ENCODE measurements around the gene SF3B6.
A peak's percentile ranks its signal among the peaks of the same experiment; 100 is the strongest.

Gene SF3B6

GRCh38 chr2:24088821-24089359 lies 12.8 kb upstream of the SF3B6 start:
- no peak for DNase-seq

DNA sequence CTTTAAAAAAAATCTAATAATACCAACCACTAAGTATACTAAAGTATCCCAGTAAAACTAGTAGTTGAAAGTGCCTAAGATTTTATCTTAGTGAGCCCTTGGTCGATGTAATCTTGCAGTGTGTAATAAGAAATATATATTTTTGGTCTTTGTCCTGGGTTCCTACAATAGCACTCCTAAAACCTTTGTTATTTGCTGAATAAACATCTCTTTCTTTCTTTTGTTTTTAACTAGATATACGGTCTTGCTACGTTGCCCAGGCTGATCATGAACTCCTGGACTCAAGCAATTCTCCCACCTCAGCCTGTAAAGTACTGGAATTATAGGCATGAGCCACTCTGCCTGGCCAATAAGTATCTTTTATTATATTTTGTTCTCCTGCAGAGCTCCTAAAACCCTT lies 10.9 kb upstream of the SF3B6 start:
- no peak for DNase-seq

GRCh38 chr2:24086241-24086640 lies 10.1 kb upstream of the SF3B6 start:
- no peak for DNase-seq

DNA sequence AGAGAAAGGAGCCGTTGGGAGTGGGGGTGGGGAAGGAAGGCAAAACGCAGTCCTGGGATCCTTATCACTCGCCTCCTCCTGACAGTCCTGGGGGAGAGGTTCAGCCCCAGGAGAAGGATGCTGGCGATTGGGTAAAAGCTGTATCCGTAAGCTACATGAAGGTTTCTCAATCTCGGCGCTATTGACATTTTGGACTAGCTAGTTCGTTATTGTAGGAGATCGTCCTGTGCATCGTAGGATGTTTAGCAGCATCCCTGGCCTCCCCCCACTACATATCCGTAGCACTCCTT lies 9.0 kb upstream of the SF3B6 start:
- no peak for DNase-seq

- DNase-seq = peak; percentile 39
Measured at GRCh38 chr2:24084386-24085199, 8.5 kb upstream of the SF3B6 start, which contains the start of gene TP53I3. Gene TP53I3 (minus strand): TSS chr2:24084834. CDS start chr2:24084326, 508 bp downstream.

GRCh38 chr2:24083567-24084385 lies 7.7 kb upstream of the SF3B6 start:
- peak; percentile 36 for DNase-seq

- no peak for DNase-seq
Measured at GRCh38 chr2:24082787-24083566, 6.9 kb upstream of the SF3B6 start.

DNA sequence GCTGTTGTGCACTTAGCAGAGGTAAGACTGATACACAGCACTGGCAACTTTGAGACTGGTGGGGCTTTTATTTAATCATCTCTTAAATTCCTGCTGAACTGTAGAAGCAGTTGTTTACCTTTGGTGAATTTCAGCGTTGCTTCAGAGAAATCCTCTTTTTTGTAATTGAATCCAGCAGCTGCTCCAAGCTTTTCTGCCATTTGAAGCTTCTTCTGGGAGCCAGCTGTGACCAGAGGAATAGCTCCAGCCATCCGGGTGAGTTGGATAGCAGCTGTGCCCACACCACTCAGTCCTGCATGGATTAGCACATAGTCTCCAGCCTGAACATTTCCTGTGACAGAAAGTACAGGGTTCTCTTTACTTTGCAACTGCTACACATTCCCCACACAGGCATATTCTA lies 4.6 kb upstream of the SF3B6 start:
- peak; percentile 32 for DNase-seq

- no peak for DNase-seq
Measured at GRCh38 chr2:24077879-24078278, 1.8 kb upstream of the SF3B6 start.

GRCh38 chr2:24077535-24077877 lies 1.4 kb upstream of the SF3B6 start:
- DNase-seq = no peak

GRCh38 chr2:24076849-24077534 lies 866 bp upstream of the SF3B6 start:
- peak; percentile 95 for DNase-seq

DNA sequence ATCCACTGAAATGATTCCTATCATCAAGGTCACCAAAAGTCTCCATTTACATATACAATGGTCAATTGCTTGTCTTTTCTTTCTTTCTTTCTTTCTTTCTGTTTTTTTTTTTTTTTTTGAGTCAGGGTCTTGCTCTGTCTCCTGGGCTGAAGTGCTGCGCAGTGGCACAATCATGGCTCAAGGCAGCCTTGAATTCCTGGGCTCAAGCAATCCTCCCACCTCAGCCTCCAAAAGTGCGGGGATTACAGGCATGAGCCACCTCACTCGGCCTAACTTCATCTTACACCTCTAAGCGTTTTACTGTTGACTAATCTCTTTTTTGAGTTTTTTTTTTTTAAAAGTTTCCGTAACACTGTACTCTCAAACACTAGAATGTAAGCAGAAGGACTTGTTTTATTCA lies 867 bp downstream of the SF3B6 start:
- DNase-seq = no peak

DNA sequence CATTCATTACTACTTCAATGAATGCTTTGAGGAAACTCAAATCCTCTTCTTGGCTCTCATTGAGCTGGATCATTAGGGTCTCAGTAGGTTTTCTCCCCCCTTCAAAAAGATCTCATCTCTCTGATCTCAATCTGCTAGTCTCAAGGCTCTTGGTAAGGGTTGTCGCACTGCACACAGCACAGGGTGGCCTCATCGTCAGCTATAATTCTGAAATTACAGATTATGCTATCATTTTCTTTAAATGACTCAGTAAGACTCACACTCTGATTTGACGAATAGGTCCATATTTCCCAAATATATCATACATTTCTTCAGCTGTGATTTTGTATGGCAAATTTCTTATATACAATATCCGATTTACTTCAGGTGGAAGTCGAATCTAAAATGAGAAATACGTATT lies 2.3 kb downstream of the SF3B6 start:
- DNase-seq = no peak

DNA sequence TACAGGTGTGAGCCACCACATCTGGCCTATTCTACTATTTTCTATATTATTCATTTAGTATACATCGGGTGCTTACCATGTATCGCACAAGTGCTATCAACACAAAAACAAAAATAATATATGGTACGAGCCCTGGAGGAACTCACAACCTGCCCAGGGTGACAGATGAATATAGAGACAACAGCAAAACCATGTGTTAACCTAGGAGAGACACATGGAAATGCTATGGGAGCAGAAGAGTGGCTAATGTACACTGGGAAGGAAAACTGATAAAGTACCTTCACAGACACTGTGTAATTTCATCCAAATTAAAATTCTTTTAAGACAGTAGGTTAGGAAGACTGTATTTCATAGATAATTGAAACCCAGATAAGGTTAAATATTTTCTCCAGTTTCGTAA lies 3.9 kb downstream of the SF3B6 start:
- no peak for DNase-seq

DNA sequence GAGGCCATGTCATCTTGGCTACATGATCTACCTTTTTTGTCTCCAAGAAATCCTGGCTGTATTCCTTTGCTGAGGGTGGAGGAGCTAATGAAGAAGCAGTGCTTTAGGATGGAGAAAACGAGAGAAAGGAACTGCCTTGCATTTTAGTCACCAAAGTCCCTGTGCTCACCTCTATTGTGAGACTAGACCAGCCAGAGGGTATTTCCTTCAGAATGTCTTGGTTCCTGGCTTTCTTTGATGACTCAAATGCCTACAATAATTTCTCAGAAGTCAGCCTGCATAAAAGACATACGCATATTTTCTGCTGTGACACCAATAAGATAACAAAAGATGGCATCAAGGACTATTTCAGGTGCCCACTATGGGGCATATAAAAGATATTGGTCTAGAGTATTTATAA lies 10.8 kb downstream of the SF3B6 start:
- DNase-seq = no peak

DNA sequence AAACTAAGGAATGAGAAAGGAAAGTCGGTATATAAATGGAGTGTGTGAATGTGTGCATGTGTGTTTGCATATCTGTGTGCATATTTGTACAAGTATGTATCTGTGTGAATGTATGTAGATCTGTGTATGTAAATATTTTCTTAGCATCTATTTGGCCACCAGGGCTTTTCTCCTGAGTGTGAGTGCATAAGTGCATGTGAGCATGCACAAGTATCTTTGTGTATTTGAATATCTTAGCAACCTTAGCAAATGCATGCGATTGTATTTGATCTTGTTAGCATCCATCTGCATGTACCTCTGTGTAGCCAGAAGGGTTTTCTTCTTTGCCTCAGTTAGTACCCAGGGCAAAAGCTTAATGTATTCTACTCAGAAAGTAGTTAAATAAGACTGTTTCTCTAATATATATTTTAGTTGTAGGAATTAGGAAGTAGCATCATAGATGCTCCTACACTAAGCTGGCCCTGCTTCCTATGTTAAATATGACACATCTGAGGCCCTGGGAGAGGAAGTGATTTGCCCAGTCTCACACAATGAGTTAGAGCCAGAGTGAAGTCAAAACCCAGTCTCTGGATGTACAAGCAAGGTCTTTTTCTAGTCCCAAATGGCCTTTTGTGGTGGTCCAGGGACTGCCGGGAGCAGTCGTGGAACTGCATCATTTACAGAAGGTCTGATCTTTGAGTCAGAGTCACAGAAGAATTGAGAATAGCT lies 17.4 kb downstream of the SF3B6 start:
- DNase-seq = no peak

- DNase-seq = no peak
Measured at GRCh38 chr2:24055750-24056149, 20.4 kb downstream of the SF3B6 start.

DNA sequence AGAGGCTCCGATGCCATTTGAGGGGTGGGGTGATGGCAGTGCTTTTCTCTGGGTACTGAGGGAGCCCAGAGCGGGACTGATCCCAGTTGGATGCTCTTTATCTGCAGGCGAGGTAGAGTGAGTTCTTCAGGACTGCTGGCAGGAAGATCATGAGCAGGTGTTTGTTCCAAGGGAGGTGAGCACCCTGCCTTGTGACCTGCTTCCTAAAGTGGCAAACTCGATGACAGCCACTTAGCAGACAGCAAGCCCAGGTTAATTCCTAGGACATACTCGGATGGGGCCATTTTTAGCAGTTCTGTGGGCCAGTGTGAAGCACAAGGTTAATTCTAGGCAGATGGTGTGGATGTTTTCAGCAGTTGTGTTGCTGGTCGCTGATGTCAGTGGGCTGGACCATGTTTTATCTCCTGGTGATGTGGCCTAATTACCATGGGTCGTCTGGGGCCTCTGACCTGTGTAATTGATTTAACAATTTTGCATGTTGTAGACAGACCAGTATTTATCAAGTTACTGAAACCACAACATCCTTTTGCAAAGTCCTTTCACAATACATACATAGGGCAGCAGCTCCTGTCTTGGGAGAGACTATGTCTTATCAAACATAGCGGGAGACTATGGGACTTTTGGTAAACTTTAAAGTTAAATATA lies 21.6 kb downstream of the SF3B6 start:
- DNase-seq = no peak

DNA sequence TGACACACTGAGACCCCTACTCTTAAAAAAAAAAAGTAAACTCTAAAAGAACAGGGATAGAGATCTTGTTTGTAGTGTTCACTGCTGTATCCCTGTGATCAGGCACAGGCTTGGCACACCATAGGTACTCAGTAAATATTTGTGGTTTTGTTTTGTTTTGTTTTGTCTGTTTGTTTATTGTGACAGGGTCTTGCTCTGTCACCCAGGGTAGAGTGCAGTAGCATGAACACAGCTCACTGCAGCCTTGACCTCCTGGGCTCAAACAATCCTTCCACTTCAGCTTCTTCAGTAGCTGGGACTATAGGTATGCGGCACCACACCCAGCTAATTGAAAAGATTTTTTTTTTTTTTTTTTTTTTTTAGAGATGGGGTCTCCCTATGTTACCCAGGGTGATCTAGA lies 23.2 kb downstream of the SF3B6 start:
- no peak for DNase-seq

DNA sequence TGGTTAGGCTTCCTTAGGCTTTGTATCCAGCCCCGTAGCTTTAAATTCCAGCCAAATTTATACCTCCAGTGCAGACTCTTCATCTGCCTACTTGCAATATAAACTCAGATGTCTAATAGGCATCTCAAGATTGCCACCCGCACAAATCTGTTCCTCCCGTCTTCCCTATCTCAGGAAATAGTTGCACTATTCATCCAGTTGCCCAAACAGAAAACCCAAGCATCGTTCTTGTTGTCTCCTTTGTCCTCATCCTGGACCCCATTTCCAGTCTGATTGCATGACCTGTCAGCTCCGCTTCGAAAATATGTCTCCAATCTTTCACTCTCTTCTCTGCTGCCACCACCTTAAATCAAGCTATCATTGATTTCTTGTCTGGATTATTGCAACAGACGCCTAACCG lies 24.3 kb downstream of the SF3B6 start:
- no peak for DNase-seq
